H1 (cell line): Measurements from ENCODE around the gene TNS3. TPM values are rescaled to one million over a fixed set of nuclear protein-coding genes. Genes with fewer than 3 reads are reported as not detected.

Source experiments
- CTCF ChIA-PET: fragments of 300-600 bp; sonication (Branson Sonifier 250); formaldehyde crosslinking; loops from one replicate; lab custom pipeline; 2021; ENCODE audit not compliant: partially characterized antibody; lab: Charles Lee
- POLR2A ChIA-PET: fragments of 300-600 bp; sonication (Branson Sonifier 250); formaldehyde crosslinking; loops from one replicate; lab custom pipeline; 2021; ENCODE audit warnings: inconsistent platforms; ENCODE audit not compliant: partially characterized antibody; lab: Charles Lee
- DNase-seq, 2 experiments: peaks; one replicate each; pipeline versions ENCODE4 v3.0.0 to v3.0.0-alpha.2; 2010 to 2022; ENCODE audit warnings: low spot score in 2 of 2, low read depth in 1 of 2, mixed read lengths in 1 of 2
- FAIRE-seq: peaks from 2 replicates; lab custom pipeline; 2011; peaks lifted over from hg19 to GRCh38; lab: Jason Lieb, UNC
- H2AFZ ChIP-seq: 2 replicates; pipeline ENCODE4 v1.8.1; 2012; ENCODE audit warnings: low read length, inconsistent platforms
- H2AK5ac ChIP-seq: 2 replicates; pipeline ENCODE4 v1.6.1; 2013; ENCODE audit warnings: low read depth, low read length
- H2BK120ac ChIP-seq: replicated peaks from 2 replicates; pipeline ENCODE3; 2013; ENCODE audit warnings: low read depth, low read length, inconsistent platforms
- H2BK12ac ChIP-seq: 2 replicates; pipeline ENCODE4 v1.6.1; 2013; ENCODE audit warnings: low read depth, low read length
- H2BK15ac ChIP-seq: 2 replicates; pipeline ENCODE4 v1.6.1; 2013; ENCODE audit warnings: low read length
- H2BK20ac ChIP-seq: 2 replicates; pipeline ENCODE4 v1.6.1; 2013; ENCODE audit warnings: low read length
- H2BK5ac ChIP-seq: 2 replicates; pipeline ENCODE4 v1.6.1; 2013; ENCODE audit warnings: low read depth, low read length
- H3K14ac ChIP-seq: 2 replicates; pipeline ENCODE4 v1.6.1; 2013; ENCODE audit warnings: inconsistent platforms; ENCODE audit not compliant: insufficient read length
- H3K18ac ChIP-seq: 2 replicates; pipeline ENCODE4 v1.6.1; 2013; ENCODE audit warnings: low read length; ENCODE audit errors: extremely low read depth
- H3K23ac ChIP-seq: 2 replicates; pipeline ENCODE4 v1.6.1; 2013; ENCODE audit warnings: inconsistent platforms; ENCODE audit not compliant: insufficient read length
- H3K23me2 ChIP-seq: 2 replicates; pipeline ENCODE4 v1.6.1; 2013; ENCODE audit warnings: low read depth, low read length
- H3K27ac ChIP-seq: 2 replicates; pipeline ENCODE4 v1.6.1; 2011; ENCODE audit warnings: low read depth, low read length, inconsistent platforms
- H3K27me3 ChIP-seq, 4 experiments: replicated peaks in 1 of 4; 1 replicate in 1 of 4; 2 replicates in 3 of 4; pipeline versions ENCODE4 v1.6.1 to v1.8.1; 2011 to 2013; ENCODE audit warnings: low read length in 3 of 4, mild to moderate bottlenecking in 3 of 4, inconsistent platforms in 2 of 4, mixed read lengths in 2 of 4, moderate library complexity in 1 of 4; ENCODE audit not compliant: control insufficient read depth in 3 of 4, insufficient read depth in 3 of 4; ENCODE audit errors: extremely low read depth in 1 of 4
- H3K36me3 ChIP-seq, 4 experiments: 2 replicates each; pipeline versions ENCODE4 v1.6.1 to v1.8.1; 2011 to 2013; ENCODE audit warnings: mild to moderate bottlenecking in 4 of 4, low read length in 3 of 4, moderate library complexity in 2 of 4, control low read depth in 1 of 4, inconsistent platforms in 1 of 4; ENCODE audit not compliant: insufficient read depth in 4 of 4, control insufficient read depth in 2 of 4
- H3K4ac ChIP-seq: replicated peaks from 2 replicates; pipeline ENCODE3; 2013; ENCODE audit warnings: low read length, low read depth, mixed read lengths, inconsistent platforms; ENCODE audit not compliant: insufficient read length
- H3K4me1 ChIP-seq, 4 experiments: replicated peaks in 1 of 4; 1 replicate in 1 of 4; 2 replicates in 3 of 4; pipeline versions ENCODE4 v1.6.1 to v1.8.1; 2011 to 2013; ENCODE audit warnings: low read length in 3 of 4, inconsistent platforms in 2 of 4, mixed read lengths in 1 of 4; ENCODE audit not compliant: insufficient read depth in 4 of 4, control insufficient read depth in 3 of 4
- H3K4me2 ChIP-seq, 2 experiments: 2 replicates each; pipeline versions ENCODE4 v1.6.1 to v1.8.1; 2011 to 2013; ENCODE audit warnings: low read depth in 2 of 2, low read length in 2 of 2, control low read depth in 1 of 2, inconsistent platforms in 1 of 2, mild to moderate bottlenecking in 1 of 2; ENCODE audit not compliant: insufficient read depth in 1 of 2
- H3K4me3 ChIP-seq, 4 experiments: fragments of 200-600, 300-600 bp in 1 of 4; sonication (generic), shearing (Covaris generic), sonication (Bioruptor Twin) in 1 of 4; 2 replicates each; pipeline versions ENCODE4 v1.5.1 to v1.8.1; 2011 to 2016; ENCODE audit warnings: low read length in 4 of 4, low read depth in 3 of 4, control low read depth in 2 of 4, inconsistent platforms in 2 of 4, mild to moderate bottlenecking in 2 of 4, mixed read lengths in 1 of 4, moderate library complexity in 1 of 4; ENCODE audit not compliant: insufficient read depth in 2 of 4; ENCODE audit errors: extremely low read depth in 1 of 4
- H3K56ac ChIP-seq: replicated peaks from 2 replicates; pipeline ENCODE3; 2013; ENCODE audit warnings: low read depth, mild to moderate bottlenecking, mixed read lengths, low read length, inconsistent platforms; ENCODE audit not compliant: insufficient read length
- H3K79me1 ChIP-seq: 2 replicates; pipeline ENCODE4 v1.6.1; 2013; ENCODE audit warnings: low read depth, low read length, control low read depth
- H3K79me2 ChIP-seq, 2 experiments: 2 replicates each; pipeline versions ENCODE4 v1.6.1 to v1.8.1; 2012 to 2013; ENCODE audit warnings: low read length in 2 of 2, mild to moderate bottlenecking in 2 of 2, inconsistent platforms in 1 of 2; ENCODE audit not compliant: insufficient read depth in 2 of 2, control insufficient read depth in 1 of 2
- H3K9ac ChIP-seq, 4 experiments: replicated peaks in 1 of 4; 1 replicate in 1 of 4; 2 replicates in 3 of 4; pipeline versions ENCODE4 v1.6.1 to v1.8.1; 2011 to 2013; ENCODE audit warnings: low read depth in 3 of 4, low read length in 3 of 4, control low read depth in 2 of 4, mild to moderate bottlenecking in 2 of 4, moderate library complexity in 2 of 4, inconsistent platforms in 1 of 4; ENCODE audit errors: extremely low read depth in 1 of 4
- H3K9me3 ChIP-seq, 2 experiments: 2 replicates each; pipeline versions ENCODE4 v1.6.1 to v1.8.1; 2012 to 2013; ENCODE audit warnings: mild to moderate bottlenecking in 2 of 2, moderate library complexity in 2 of 2, control low read depth in 1 of 2, inconsistent platforms in 1 of 2, low read depth in 1 of 2, low read length in 1 of 2, mixed read lengths in 1 of 2; ENCODE audit not compliant: insufficient read depth in 2 of 2
- H4K20me1 ChIP-seq, 2 experiments: replicated peaks in 1 of 2; 2 replicates each; pipeline versions ENCODE3 to v1.8.1; 2011 to 2013; ENCODE audit warnings: inconsistent platforms in 2 of 2, low read length in 2 of 2, mild to moderate bottlenecking in 1 of 2; ENCODE audit not compliant: insufficient read depth in 2 of 2, control insufficient read depth in 1 of 2
- H4K5ac ChIP-seq: 2 replicates; pipeline ENCODE4 v1.6.1; 2013; ENCODE audit warnings: low read length, low read depth, mixed read lengths, inconsistent platforms; ENCODE audit not compliant: insufficient read length
- H4K8ac ChIP-seq: 2 replicates; pipeline ENCODE4 v1.8.0; 2013; ENCODE audit warnings: mild to moderate bottlenecking, moderate library complexity, low read length, inconsistent platforms; ENCODE audit not compliant: insufficient read depth; ENCODE audit errors: extremely low read depth
- H4K91ac ChIP-seq: replicated peaks from 2 replicates; pipeline ENCODE3; 2013; ENCODE audit warnings: low read length, mixed read lengths, inconsistent platforms; ENCODE audit not compliant: insufficient read length
- ASH2L ChIP-seq: fragments of 200-600, 300-600 bp; sonication (generic); IDR thresholded peaks from one replicate; pipeline ENCODE4 v1.7.1; 2017; ENCODE audit warnings: low read length
- ATF2 ChIP-seq: IDR thresholded peaks from 2 replicates; pipeline ENCODE4 v1.6.1; 2012; ENCODE audit warnings: low read length, inconsistent platforms
- WGBS, 2 experiments: shearing (Covaris generic) in 1 of 2; methylation state at CpG; one replicate each; pipeline versions ENCODE4 v1.1.6 to v1.1.7; 2013 to 2015; ENCODE audit warnings: low lambda C conversion rate in 2 of 2, mixed read lengths in 2 of 2, inconsistent platforms in 1 of 2, low coverage in 1 of 2, missing lambda C conversion rate in 1 of 2; ENCODE audit not compliant: insufficient replicate concordance in 2 of 2, insufficient coverage in 1 of 2, insufficient read length in 1 of 2; ENCODE audit errors: extremely low coverage in 1 of 2, missing lambda C conversion rate in 1 of 2; 5-methylcytosine and 5-hydroxymethylcytosine counted together
- polyA plus RNA-seq, 7 experiments: library from polyadenylated mRNA; depleted of rRNA in 3 of 7; stranded (reverse) in 5 of 7; unstranded in 2 of 7; fragments of >200 nt in 5 of 7; fragments of 200-250 nt in 2 of 7; gene quantifications; 1 replicate in 5 of 7; 2 replicates in 1 of 7; 4 replicates in 1 of 7; pipeline versions ENCODE4 v1.2.1 to v1.2.3, GENCODE V29; 2011 to 2013; ENCODE audit warnings: missing spikeins in 2 of 7, mixed read lengths in 2 of 7
- total RNA-seq: library from RNA; stranded (reverse); fragmentation: NEBNext Ultra II Directional; extraction: Animal tissue kit (Norgen Biotek cat#: 25700); gene quantifications from 2 replicates; pipeline ENCODE4 v1.2.1, GENCODE V29; 2021

The TNS3 gene
- total and polyA plus RNA-seq, 2 of the 8 experiments (the other 6 are each of a cell fraction or from before 2014, with no cell fraction given), result 11.9 to 24.2 TPM

GRCh38 chr7:47389171-47389922 is 192.6 kb downstream of the TNS3 start:
- no peak for FAIRE-seq
- no peaks in the 10 kb centered on the region; the same call in 1 of the 2 replicates for H3K79me1 ChIP-seq
- H3K4ac ChIP-seq, result no peak overlapping the region
- no peak overlapping the region for H4K5ac ChIP-seq
- H3K9ac ChIP-seq, result no peak overlapping the region
- peaks cover 0 to 2% of the 10 kb centered on the region in 2 experiments for H4K20me1 ChIP-seq
- H3K9me3 ChIP-seq, result no peaks in the 10 kb centered on the region
- H3K27ac ChIP-seq, result no peak overlapping the region
- no peak overlapping the region for H3K23ac ChIP-seq
- no peaks in the 10 kb centered on the region for H3K27me3 ChIP-seq
- H2AFZ ChIP-seq, result no peak overlapping the region
- H3K4me3 ChIP-seq, result no peak overlapping the region
- H2BK120ac ChIP-seq, result no peak overlapping the region
- H2BK15ac ChIP-seq, result no peak overlapping the region
- H2BK20ac ChIP-seq, result no peak overlapping the region
- no peak overlapping the region for H3K18ac ChIP-seq
- WGBS, 2 experiments, result 96% methylated on average over 16 of the region's 16 CpGs; no CpG with 5 or more reads in 1 of the 2 experiments
- no peak overlapping the region for H2AK5ac ChIP-seq
- H3K56ac ChIP-seq, result no peak overlapping the region
- DNase-seq, result no peak
- no peak overlapping the region for H2BK12ac ChIP-seq
- no peaks in the 10 kb centered on the region for H3K79me2 ChIP-seq
- TF ChIP-seq ASH2L (no peak), ATF2 (no peak)
- H3K4me2 ChIP-seq, result no peak overlapping the region
- H4K8ac ChIP-seq, result no peak overlapping the region
- H3K36me3 ChIP-seq, result peaks cover 0 to 4% (median 0%) of the 10 kb centered on the region in 4 experiments; a peak in 1 of 8 replicates
- no peaks in the 10 kb centered on the region for H3K4me1 ChIP-seq
- CTCF ChIA-PET, result no interaction called here
- H4K91ac ChIP-seq, result no peak overlapping the region
- no peak overlapping the region for H2BK5ac ChIP-seq
- POLR2A ChIA-PET, result no interaction called here
- H3K14ac ChIP-seq, result no peak overlapping the region
- H3K23me2 ChIP-seq, result 0 out of 2 replicates have a peak, but pooled peaks cover 2% of the 10 kb centered on the region
